ENCODE results near the gene RALGAPA2.

The RALGAPA2 gene

GRCh38 chr20:20410678-20411077, 301.8 kb downstream of the RALGAPA2 start (continued):
- TF ChIP-seq ZC3H10 (CRISPR knock-in tag; IDR thresholded peaks at IDR 0.05) = no peak
- no peak for TF ChIP-seq TCF4 (CRISPR knock-in tag; IDR thresholded peaks at IDR 0.05; ENCODE audit: borderline replicate concordance)

DNA sequence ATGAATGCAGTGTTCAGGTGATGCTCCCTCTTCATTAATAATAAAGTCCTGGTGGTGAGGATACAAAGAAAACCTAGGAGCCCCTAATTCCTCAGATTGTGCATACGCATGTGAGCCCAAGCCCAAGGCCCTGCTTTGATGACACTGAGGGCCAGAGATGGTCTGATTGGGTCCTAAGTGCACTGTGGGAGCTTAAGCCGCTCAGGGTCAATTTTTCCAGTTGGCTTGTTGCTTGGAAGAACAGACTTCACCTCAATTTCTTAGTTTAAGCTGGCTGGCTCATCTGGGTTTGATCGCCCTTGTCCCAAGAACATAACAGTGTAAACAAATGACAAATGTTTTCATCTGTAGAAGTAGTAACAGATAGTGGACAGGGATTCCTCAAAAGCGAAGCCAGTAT, 303.1 kb downstream of the RALGAPA2 start:
- no peak for TF ChIP-seq TCF4 (CRISPR knock-in tag; IDR thresholded peaks at IDR 0.05; ENCODE audit: borderline replicate concordance)
- TF ChIP-seq SNAI2 (CRISPR knock-in tag; IDR thresholded peaks at IDR 0.05) = no peak
- TF ChIP-seq ZNF70 (CRISPR knock-in tag; IDR thresholded peaks at IDR 0.05) = no peak
- no peak for TF ChIP-seq RARB (CRISPR knock-in tag; IDR thresholded peaks at IDR 0.05)
- TF ChIP-seq ZFP3 (CRISPR knock-in tag; IDR thresholded peaks at IDR 0.05) = no peak
- TF ChIP-seq POU6F1 (CRISPR knock-in tag; IDR thresholded peaks at IDR 0.05; ENCODE audit: borderline replicate concordance, low read depth) = no peak
- TF ChIP-seq ZC3H10 (CRISPR knock-in tag; IDR thresholded peaks at IDR 0.05) = no peak
- no peak for TF ChIP-seq TOX (CRISPR knock-in tag; IDR thresholded peaks at IDR 0.05; ENCODE audit: borderline replicate concordance)
- no peak for TF ChIP-seq ZNF565 (CRISPR knock-in tag; conservative IDR thresholded peaks at IDR 0.05; ENCODE audit: low read depth)
- TF ChIP-seq ARNTL (CRISPR knock-in tag; IDR thresholded peaks at IDR 0.05; ENCODE audit: borderline replicate concordance, low read depth) = no peak
- TF ChIP-seq ISL1 (CRISPR knock-in tag; IDR thresholded peaks at IDR 0.05) = no peak
- TF ChIP-seq, protein P1, sequence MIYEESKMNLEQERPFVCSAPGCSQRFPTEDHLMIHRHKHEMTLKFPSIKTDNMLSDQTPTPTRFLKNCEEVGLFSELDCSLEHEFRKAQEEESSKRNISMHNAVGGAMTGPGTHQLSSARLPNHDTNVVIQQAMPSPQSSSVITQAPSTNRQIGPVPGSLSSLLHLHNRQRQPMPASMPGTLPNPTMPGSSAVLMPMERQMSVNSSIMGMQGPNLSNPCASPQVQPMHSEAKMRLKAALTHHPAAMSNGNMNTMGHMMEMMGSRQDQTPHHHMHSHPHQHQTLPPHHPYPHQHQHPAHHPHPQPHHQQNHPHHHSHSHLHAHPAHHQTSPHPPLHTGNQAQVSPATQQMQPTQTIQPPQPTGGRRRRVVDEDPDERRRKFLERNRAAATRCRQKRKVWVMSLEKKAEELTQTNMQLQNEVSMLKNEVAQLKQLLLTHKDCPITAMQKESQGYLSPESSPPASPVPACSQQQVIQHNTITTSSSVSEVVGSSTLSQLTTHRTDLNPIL (CRISPR knock-in tag; IDR thresholded peaks at IDR 0.05; ENCODE audit: low read depth) = no peak
- TF ChIP-seq ZFP30 (CRISPR knock-in tag; IDR thresholded peaks at IDR 0.05) = no peak
- TF ChIP-seq, protein P2, sequence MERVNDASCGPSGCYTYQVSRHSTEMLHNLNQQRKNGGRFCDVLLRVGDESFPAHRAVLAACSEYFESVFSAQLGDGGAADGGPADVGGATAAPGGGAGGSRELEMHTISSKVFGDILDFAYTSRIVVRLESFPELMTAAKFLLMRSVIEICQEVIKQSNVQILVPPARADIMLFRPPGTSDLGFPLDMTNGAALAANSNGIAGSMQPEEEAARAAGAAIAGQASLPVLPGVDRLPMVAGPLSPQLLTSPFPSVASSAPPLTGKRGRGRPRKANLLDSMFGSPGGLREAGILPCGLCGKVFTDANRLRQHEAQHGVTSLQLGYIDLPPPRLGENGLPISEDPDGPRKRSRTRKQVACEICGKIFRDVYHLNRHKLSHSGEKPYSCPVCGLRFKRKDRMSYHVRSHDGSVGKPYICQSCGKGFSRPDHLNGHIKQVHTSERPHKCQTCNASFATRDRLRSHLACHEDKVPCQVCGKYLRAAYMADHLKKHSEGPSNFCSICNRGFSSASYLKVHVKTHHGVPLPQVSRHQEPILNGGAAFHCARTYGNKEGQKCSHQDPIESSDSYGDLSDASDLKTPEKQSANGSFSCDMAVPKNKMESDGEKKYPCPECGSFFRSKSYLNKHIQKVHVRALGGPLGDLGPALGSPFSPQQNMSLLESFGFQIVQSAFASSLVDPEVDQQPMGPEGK (CRISPR knock-in tag; IDR thresholded peaks at IDR 0.05; ENCODE audit: borderline replicate concordance) = no peak
- ATAC-seq = no peak

DNA sequence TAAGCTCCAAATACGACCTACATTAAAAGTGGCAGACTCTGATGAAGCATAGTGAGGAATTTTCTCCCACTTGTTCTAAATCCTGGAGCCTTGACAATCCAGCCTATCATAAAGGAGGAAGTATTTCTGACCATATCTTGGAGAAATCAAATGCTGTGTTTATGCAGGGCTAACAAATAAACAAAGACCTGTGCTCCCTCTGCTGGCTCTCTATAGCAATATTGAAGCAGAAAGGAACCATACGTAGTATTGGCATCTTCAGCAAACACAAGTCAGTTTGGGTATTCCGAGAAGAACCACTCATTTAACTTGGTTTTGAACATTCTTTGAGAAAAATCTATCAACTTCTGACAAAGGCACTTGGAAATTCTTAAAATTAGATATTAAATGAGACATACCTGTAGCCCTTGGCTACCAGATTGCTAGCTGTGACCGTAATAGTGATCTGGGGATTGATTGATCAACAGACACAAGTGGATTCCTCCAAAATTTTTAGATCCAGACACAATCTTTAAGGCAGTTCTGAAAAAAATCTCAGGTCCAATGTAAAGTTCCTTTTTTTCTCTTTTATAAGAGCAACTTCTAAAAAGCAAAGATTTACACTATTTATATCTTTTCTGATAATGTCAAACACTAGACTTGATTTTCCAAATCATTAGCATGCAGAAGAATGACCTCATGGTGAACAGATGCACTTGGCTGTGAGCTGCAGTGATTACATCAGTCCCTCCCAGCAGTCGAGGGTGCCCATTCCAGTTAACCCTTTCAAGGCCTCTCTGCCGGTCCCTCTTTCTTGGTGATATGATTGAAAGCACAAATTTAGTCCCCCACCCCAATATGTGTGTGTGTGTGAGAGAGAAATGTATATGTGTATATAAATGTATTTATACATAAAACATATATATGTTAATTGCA, 304.3 kb downstream of the RALGAPA2 start:
- TF ChIP-seq CSDC2 (CRISPR knock-in tag; IDR thresholded peaks at IDR 0.05) (no peak), POU6F1 (CRISPR knock-in tag; IDR thresholded peaks at IDR 0.05; ENCODE audit: borderline replicate concordance, low read depth) (no peak), TCF4 (CRISPR knock-in tag; IDR thresholded peaks at IDR 0.05; ENCODE audit: borderline replicate concordance) (no peak), ARNTL (CRISPR knock-in tag; IDR thresholded peaks at IDR 0.05; ENCODE audit: borderline replicate concordance, low read depth) (no peak), ESRRG (CRISPR knock-in tag; IDR thresholded peaks at IDR 0.05) (no peak), BACH2 (CRISPR knock-in tag; IDR thresholded peaks at IDR 0.05; ENCODE audit: borderline replicate concordance) (no peak), TOX (CRISPR knock-in tag; IDR thresholded peaks at IDR 0.05; ENCODE audit: borderline replicate concordance) (no peak), ZNF565 (CRISPR knock-in tag; conservative IDR thresholded peaks at IDR 0.05; ENCODE audit: low read depth) (no peak), ZNF8 (CRISPR knock-in tag; IDR thresholded peaks at IDR 0.05) (no peak), RARB (CRISPR knock-in tag; IDR thresholded peaks at IDR 0.05) (no peak)
- TF ChIP-seq, protein P1 (CRISPR knock-in tag; IDR thresholded peaks at IDR 0.05; ENCODE audit: low read depth) = no peak
- TF ChIP-seq, protein P2 (CRISPR knock-in tag; IDR thresholded peaks at IDR 0.05; ENCODE audit: borderline replicate concordance) = no peak
- peak; percentile 56; the same call in 1 of the 3 replicates for ATAC-seq
